HEK293 (cell line): ENCODE results near the gene ELMO1.

Experiments used
- CTCF ChIA-PET: fragments of 350-600 bp; formaldehyde crosslinking; extraction: SDS; loops from one replicate; lab custom pipeline; 2021; ENCODE audit warnings: antibody characterized with exemption; lab: Yijun Ruan, JAX
- POLR2A ChIA-PET: fragments of 300-600 bp; formaldehyde crosslinking; extraction: SDS; loops from one replicate; lab custom pipeline; 2020; ENCODE audit warnings: antibody characterized with exemption, inconsistent platforms; lab: Yijun Ruan, JAX
- H3K27ac ChIP-seq: fragments of 200-500 bp; sonication (Bioruptor generic); 2 replicates; pipeline ENCODE4 v1.5.1; 2014; ENCODE audit warnings: low read depth, low read length, control low read depth, inconsistent platforms; ENCODE audit errors: extremely low read depth
- H3K36me3 ChIP-seq, 2 experiments: fragments of 200-500 bp in 1 of 2; sonication (Bioruptor generic) in 1 of 2; 1 replicate in 1 of 2; 2 replicates in 1 of 2; pipeline ENCODE4 v1.5.1; 2014 to 2017; ENCODE audit warnings: inconsistent platforms in 2 of 2, low read length in 2 of 2; ENCODE audit not compliant: control insufficient read depth in 2 of 2, insufficient read depth in 1 of 2
- H3K4me1 ChIP-seq: fragments of 200-500 bp; sonication (Bioruptor generic); 2 replicates; pipeline ENCODE4 v1.5.1; 2014; ENCODE audit warnings: mild to moderate bottlenecking, low read length, inconsistent platforms; ENCODE audit not compliant: control insufficient read depth, insufficient read depth
- H3K4me3 ChIP-seq: 2 replicates; pipeline ENCODE4 v1.5.1; 2011; ENCODE audit warnings: low read depth, mild to moderate bottlenecking, control low read depth, low read length, moderate library complexity
- H3K9me3 ChIP-seq: fragments of 200-500 bp; sonication (Bioruptor generic); 2 replicates; pipeline ENCODE4 v1.5.1; 2014; ENCODE audit warnings: low read depth, low read length, inconsistent platforms; ENCODE audit not compliant: control insufficient read depth, insufficient read depth
- IKZF3 ChIP-seq: fragments of 450-650 bp; IDR thresholded peaks from 2 replicates; pipeline ENCODE4 v1.5.0; 2018; ENCODE audit warnings: missing biosample characterization, mild to moderate bottlenecking, missing genetic modification characterization, moderate library complexity
- KLF1 ChIP-seq: fragments of 450-650 bp; formaldehyde crosslinking; IDR thresholded peaks from 2 replicates; pipeline ENCODE4 v1.5.1; 2016; ENCODE audit warnings: missing biosample characterization, missing genetic modification characterization
- KLF10 ChIP-seq: fragments of 450-650 bp; IDR thresholded peaks from 2 replicates; pipeline ENCODE4 v1.5.1; 2018; ENCODE audit warnings: missing biosample characterization, mild to moderate bottlenecking, missing genetic modification characterization
- PBX3 ChIP-seq: sonication (generic); formaldehyde crosslinking; IDR thresholded peaks from 2 replicates; pipeline ENCODE4 v1.8.1; 2022; ENCODE audit warnings: mild to moderate bottlenecking, moderate library complexity, missing genetic modification reagents
- ZBTB8A ChIP-seq: fragments of 450-650 bp; formaldehyde crosslinking; IDR thresholded peaks from 2 replicates; pipeline ENCODE4 v1.5.1; 2016; ENCODE audit warnings: missing biosample characterization, missing genetic modification characterization
- ZNF280C ChIP-seq: fragments of 450-650 bp; formaldehyde crosslinking; IDR thresholded peaks from 2 replicates; pipeline ENCODE4 v1.5.1; 2016; ENCODE audit warnings: missing biosample characterization, missing genetic modification characterization
- ZNF354C ChIP-seq: fragments of 450-650 bp; formaldehyde crosslinking; IDR thresholded peaks from 2 replicates; pipeline ENCODE4 v1.5.1; 2016; ENCODE audit warnings: missing biosample characterization, missing genetic modification characterization, low read depth, borderline replicate concordance
- ZNF426 ChIP-seq: fragments of 450-650 bp; formaldehyde crosslinking; IDR thresholded peaks from 2 replicates; pipeline ENCODE4 v1.5.1; 2017; ENCODE audit warnings: missing biosample characterization, missing genetic modification characterization, mild to moderate bottlenecking, inconsistent platforms, moderate library complexity
- ZNF548 ChIP-seq: fragments of 450-650 bp; formaldehyde crosslinking; IDR thresholded peaks from 2 replicates; pipeline ENCODE4 v1.5.1; 2016; ENCODE audit warnings: missing biosample characterization, missing genetic modification characterization
- TF ChIP-seq, protein P1 (sequence below): fragments of 450-650 bp; formaldehyde crosslinking; IDR thresholded peaks from 2 replicates; pipeline ENCODE4 v1.5.1; 2017; ENCODE audit warnings: missing biosample characterization, missing genetic modification characterization
- TF ChIP-seq, protein P2 (sequence below): fragments of 450-650 bp; formaldehyde crosslinking; IDR thresholded peaks from 2 replicates; pipeline ENCODE4 v1.5.0; 2017; ENCODE audit warnings: missing biosample characterization, missing genetic modification characterization, borderline replicate concordance
- TF ChIP-seq, protein P3 (sequence below): fragments of 450-650 bp; formaldehyde crosslinking; IDR thresholded peaks from 2 replicates; pipeline ENCODE4 v1.5.1; 2016; ENCODE audit warnings: missing biosample characterization, missing genetic modification characterization, borderline replicate concordance

The ELMO1 gene

DNA sequence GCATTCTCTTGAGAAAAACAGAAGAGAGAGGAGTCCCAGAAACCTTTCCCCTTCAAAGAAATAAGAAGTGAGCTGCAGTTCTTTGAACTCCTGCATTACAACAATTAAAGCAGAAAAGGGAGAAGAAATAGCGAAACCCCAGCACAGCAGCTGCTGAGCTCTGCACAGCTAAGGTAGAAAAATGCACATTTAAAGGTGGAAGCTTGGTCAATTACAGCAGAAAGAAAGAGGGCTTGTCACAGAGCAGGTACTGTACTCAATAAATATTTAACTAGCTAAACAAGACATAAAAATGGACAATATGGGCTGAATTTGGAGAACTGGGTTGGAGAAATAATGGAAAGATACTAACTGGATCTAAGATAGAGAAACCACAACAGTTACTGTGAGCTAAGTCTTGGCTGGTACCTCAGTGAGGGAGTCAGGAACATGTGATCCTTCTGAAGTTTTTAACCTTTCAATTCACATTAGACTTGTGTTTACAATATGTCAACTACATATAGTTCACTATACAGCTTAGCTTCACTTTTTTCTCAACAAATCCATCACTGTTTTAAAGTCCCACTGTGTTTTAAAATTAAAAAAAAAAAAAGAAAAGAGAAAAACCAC lies 332.5 kb downstream of the ELMO1 start:
- ChIA-PET CTCF (interaction anchor here (1.0 kb wide), 1 partner anchor 111 kb away, joined by 3 read pairs; no protein-coding TSS in a partner anchor), POLR2A (no interaction called here)
- no peaks in the 10 kb centered on the region for H3K4me1 ChIP-seq
- no peaks in the 10 kb centered on the region for H3K9me3 ChIP-seq
- H3K36me3 ChIP-seq = no peaks in the 10 kb centered on the region
- no peak overlapping the region for H3K27ac ChIP-seq
- TF ChIP-seq PBX3 (CRISPR knock-in tag) (no peak), ZNF354C (no peak), KLF1 (tag by site-specific recombination) (no peak), ZBTB8A (tag by site-specific recombination) (no peak)
- TF ChIP-seq, protein P1, sequence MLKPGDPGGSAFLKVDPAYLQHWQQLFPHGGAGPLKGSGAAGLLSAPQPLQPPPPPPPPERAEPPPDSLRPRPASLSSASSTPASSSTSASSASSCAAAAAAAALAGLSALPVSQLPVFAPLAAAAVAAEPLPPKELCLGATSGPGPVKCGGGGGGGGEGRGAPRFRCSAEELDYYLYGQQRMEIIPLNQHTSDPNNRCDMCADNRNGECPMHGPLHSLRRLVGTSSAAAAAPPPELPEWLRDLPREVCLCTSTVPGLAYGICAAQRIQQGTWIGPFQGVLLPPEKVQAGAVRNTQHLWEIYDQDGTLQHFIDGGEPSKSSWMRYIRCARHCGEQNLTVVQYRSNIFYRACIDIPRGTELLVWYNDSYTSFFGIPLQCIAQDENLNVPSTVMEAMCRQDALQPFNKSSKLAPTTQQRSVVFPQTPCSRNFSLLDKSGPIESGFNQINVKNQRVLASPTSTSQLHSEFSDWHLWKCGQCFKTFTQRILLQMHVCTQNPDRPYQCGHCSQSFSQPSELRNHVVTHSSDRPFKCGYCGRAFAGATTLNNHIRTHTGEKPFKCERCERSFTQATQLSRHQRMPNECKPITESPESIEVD (tag by site-specific recombination) = no peak
- TF ChIP-seq, protein P2, sequence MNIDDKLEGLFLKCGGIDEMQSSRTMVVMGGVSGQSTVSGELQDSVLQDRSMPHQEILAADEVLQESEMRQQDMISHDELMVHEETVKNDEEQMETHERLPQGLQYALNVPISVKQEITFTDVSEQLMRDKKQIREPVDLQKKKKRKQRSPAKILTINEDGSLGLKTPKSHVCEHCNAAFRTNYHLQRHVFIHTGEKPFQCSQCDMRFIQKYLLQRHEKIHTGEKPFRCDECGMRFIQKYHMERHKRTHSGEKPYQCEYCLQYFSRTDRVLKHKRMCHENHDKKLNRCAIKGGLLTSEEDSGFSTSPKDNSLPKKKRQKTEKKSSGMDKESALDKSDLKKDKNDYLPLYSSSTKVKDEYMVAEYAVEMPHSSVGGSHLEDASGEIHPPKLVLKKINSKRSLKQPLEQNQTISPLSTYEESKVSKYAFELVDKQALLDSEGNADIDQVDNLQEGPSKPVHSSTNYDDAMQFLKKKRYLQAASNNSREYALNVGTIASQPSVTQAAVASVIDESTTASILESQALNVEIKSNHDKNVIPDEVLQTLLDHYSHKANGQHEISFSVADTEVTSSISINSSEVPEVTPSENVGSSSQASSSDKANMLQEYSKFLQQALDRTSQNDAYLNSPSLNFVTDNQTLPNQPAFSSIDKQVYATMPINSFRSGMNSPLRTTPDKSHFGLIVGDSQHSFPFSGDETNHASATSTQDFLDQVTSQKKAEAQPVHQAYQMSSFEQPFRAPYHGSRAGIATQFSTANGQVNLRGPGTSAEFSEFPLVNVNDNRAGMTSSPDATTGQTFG (tag by site-specific recombination) = no peak
- no peak overlapping the region for H3K4me3 ChIP-seq

GRCh38 chr7:37113661-37114355 lies 334.9 kb downstream of the ELMO1 start:
- no peak overlapping the region for H3K27ac ChIP-seq
- TF ChIP-seq ZNF548 (tag by site-specific recombination) (no peak), PBX3 (CRISPR knock-in tag) (no peak), ZNF280C (tag by site-specific recombination) (no peak), KLF1 (tag by site-specific recombination) (no peak), ZNF426 (tag by site-specific recombination) (no peak), IKZF3 (tag by site-specific recombination) (no peak), KLF10 (no peak)
- TF ChIP-seq, protein P3, sequence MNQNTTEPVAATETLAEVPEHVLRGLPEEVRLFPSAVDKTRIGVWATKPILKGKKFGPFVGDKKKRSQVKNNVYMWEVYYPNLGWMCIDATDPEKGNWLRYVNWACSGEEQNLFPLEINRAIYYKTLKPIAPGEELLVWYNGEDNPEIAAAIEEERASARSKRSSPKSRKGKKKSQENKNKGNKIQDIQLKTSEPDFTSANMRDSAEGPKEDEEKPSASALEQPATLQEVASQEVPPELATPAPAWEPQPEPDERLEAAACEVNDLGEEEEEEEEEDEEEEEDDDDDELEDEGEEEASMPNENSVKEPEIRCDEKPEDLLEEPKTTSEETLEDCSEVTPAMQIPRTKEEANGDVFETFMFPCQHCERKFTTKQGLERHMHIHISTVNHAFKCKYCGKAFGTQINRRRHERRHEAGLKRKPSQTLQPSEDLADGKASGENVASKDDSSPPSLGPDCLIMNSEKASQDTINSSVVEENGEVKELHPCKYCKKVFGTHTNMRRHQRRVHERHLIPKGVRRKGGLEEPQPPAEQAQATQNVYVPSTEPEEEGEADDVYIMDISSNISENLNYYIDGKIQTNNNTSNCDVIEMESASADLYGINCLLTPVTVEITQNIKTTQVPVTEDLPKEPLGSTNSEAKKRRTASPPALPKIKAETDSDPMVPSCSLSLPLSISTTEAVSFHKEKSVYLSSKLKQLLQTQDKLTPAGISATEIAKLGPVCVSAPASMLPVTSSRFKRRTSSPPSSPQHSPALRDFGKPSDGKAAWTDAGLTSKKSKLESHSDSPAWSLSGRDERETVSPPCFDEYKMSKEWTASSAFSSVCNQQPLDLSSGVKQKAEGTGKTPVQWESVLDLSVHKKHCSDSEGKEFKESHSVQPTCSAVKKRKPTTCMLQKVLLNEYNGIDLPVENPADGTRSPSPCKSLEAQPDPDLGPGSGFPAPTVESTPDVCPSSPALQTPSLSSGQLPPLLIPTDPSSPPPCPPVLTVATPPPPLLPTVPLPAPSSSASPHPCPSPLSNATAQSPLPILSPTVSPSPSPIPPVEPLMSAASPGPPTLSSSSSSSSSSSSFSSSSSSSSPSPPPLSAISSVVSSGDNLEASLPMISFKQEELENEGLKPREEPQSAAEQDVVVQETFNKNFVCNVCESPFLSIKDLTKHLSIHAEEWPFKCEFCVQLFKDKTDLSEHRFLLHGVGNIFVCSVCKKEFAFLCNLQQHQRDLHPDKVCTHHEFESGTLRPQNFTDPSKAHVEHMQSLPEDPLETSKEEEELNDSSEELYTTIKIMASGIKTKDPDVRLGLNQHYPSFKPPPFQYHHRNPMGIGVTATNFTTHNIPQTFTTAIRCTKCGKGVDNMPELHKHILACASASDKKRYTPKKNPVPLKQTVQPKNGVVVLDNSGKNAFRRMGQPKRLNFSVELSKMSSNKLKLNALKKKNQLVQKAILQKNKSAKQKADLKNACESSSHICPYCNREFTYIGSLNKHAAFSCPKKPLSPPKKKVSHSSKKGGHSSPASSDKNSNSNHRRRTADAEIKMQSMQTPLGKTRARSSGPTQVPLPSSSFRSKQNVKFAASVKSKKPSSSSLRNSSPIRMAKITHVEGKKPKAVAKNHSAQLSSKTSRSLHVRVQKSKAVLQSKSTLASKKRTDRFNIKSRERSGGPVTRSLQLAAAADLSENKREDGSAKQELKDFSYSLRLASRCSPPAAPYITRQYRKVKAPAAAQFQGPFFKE (tag by site-specific recombination) = no peak
- no peaks in the 10 kb centered on the region for H3K9me3 ChIP-seq
- H3K36me3 ChIP-seq = no peaks in the 10 kb centered on the region
- no peak overlapping the region for H3K4me3 ChIP-seq
- H3K4me1 ChIP-seq = no peaks in the 10 kb centered on the region
- POLR2A ChIA-PET = no interaction called here
- CTCF ChIA-PET = interaction anchor here (0.6 kb wide), 1 partner anchor 85 kb away, joined by 3 read pairs; no protein-coding TSS in a partner anchor
